CD4-positive, alpha-beta T cell (primary cell): ENCODE results near the gene HOXA5. TPM values are rescaled to one million over a fixed set of nuclear protein-coding genes. Genes with fewer than 3 reads are reported as not detected.

Experiments used
- ATAC-seq: fragments of 200-7000 bp; cut with Tn5 transposase; one replicate; pipeline ENCODE4 v1.10.0; 2022; ENCODE audit warnings: mild to moderate bottlenecking; ENCODE audit not compliant: poor library complexity
- CTCF ChIA-PET: fragments of 350-600 bp; sonication (Branson Sonifier 250); formaldehyde crosslinking; loops from one replicate; lab custom pipeline; 2021; ENCODE audit warnings: antibody characterized with exemption, inconsistent platforms; lab: Charles Lee
- POLR2A ChIA-PET: fragments of 350-600 bp; sonication (Branson Sonifier 250); formaldehyde crosslinking; loops from one replicate; lab custom pipeline; 2021; ENCODE audit warnings: antibody characterized with exemption, inconsistent platforms; lab: Charles Lee
- DNase-seq, 14 experiments: peaks; one replicate each; pipeline ENCODE4 v3.0.0-alpha.2; 2013 to 2020; ENCODE audit warnings: mixed read lengths in 2 of 14
- H3K27ac ChIP-seq, 2 donors: one replicate each; pipeline versions ENCODE4 v1.5.1 to v1.7.0; 2013; ENCODE audit warnings: low read length in 2 of 2, low read depth in 1 of 2, mild to moderate bottlenecking in 1 of 2
- H3K27me3 ChIP-seq, 2 experiments: 1 replicate in 1 of 2; 2 replicates in 1 of 2; pipeline versions ENCODE4 v1.6.1 to v1.7.0; 2013; ENCODE audit warnings: low read length in 2 of 2, control low read depth in 1 of 2, mild to moderate bottlenecking in 1 of 2, moderate library complexity in 1 of 2; ENCODE audit not compliant: insufficient read depth in 2 of 2, control insufficient read depth in 1 of 2
- H3K36me3 ChIP-seq: one replicate; pipeline ENCODE4 v1.6.1; 2013; ENCODE audit warnings: low read length, control low read depth; ENCODE audit not compliant: insufficient read depth
- H3K4me1 ChIP-seq: one replicate; pipeline ENCODE4 v1.6.1; 2013; ENCODE audit warnings: low read length, control low read depth; ENCODE audit not compliant: insufficient read depth
- H3K4me3 ChIP-seq: one replicate; pipeline ENCODE4 v1.5.1; 2013; ENCODE audit warnings: mild to moderate bottlenecking, low read length, moderate library complexity
- H3K9me3 ChIP-seq, 2 experiments: 1 replicate in 1 of 2; 2 replicates in 1 of 2; pipeline versions ENCODE4 v1.6.1 to v1.7.0; 2013; ENCODE audit warnings: low read length in 2 of 2, mild to moderate bottlenecking in 2 of 2, control low read depth in 1 of 2, moderate library complexity in 1 of 2; ENCODE audit not compliant: control insufficient read depth in 1 of 2, insufficient read depth in 1 of 2
- H3K27ac Mint-ChIP-seq: one replicate; pipeline ENCODE4 v1.8.0; 2020; ENCODE audit warnings: mixed read lengths
- H3K27me3 Mint-ChIP-seq: one replicate; pipeline ENCODE4 v1.8.0; 2021; ENCODE audit warnings: mixed read lengths
- H3K36me3 Mint-ChIP-seq: one replicate; pipeline ENCODE4 v1.8.0; 2021; ENCODE audit warnings: low read depth, mixed read lengths
- H3K4me1 Mint-ChIP-seq: one replicate; pipeline ENCODE4 v1.8.0; 2021; ENCODE audit warnings: low read depth, mixed read lengths
- H3K4me3 Mint-ChIP-seq: one replicate; pipeline ENCODE4 v1.8.0; 2020; ENCODE audit warnings: mild to moderate bottlenecking, mixed read lengths
- H3K9me3 Mint-ChIP-seq: one replicate; pipeline ENCODE4 v1.8.0; 2020; ENCODE audit warnings: mixed read lengths
- intact Hi-C, 2 experiments: fragments of 100-400 bp; cut with DNase I in 1 of 2; cut with micrococcal nuclease in 1 of 2; formaldehyde crosslinking; loops; one replicate each; pipeline versions ENCODE4 v1.15.1 to v1.9.0; 2023 to 2025; cut with DNase I, micrococcal nuclease
- microRNA-seq: library from miRNA; unstranded; fragments of <30 nt; microRNA quantifications from one replicate; pipeline ENCODE4 v1.2.0, GENCODE V29; 2021; ENCODE audit warnings: borderline microRNAs expressed, borderline replicate concordance
- total RNA-seq, 174 experiments: library from RNA in 2 of 174; stranded (reverse) in 2 of 174; gene quantifications; one replicate each; pipeline ENCODE4 v1.2.3 and lab custom pipeline; 2021 to 2026
- TF ChIP-seq, protein P1 (sequence below): fragments of 200-600 bp; IDR thresholded peaks from one replicate; pipeline ENCODE4 v1.8.0; 2022; ENCODE audit warnings: antibody characterized with exemption, mild to moderate bottlenecking

HOXA5 gene
- total RNA-seq, 2 experiments from 2014 or later = not detected

DNA sequence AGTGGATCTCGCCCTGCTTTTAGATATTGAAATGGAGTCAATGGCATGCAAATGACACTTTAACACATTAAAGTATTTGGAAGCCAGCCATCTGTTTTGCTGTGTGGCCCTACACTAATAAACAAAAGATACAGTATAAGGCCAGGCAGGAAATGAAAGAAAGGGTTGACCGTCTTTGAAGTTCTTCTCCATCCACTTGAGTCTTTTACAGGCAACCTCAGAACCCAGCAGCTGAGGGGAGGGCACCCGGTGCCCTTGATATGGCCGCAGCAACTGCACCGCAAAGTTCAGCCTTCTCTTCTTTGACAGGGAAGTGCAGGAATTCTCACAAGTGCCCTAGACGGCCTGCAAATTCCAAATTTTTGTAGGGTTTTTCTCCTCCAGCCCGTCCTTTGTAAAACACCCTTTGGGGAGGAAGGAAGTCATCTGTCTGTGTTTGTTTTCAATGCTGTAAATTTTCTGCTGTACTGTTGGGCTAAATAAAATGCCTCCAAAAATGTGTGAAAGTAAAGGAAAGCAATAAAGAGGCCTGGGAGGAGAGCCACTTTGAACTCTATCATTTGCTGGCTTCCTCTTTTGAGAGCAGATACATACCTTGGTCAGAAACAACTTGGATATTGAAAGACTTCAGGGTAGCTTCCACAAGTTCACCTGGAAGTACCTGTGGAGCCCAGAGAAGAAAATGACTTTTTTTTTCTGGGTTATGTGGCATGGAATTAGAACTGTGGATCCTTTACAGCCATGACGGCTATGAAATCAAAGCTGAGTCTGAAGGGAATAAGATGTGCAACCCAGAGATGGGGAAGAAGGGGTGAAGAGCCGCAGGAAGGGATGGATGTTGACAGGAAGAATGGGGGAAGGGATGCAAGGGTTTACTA lies 51.3 kb downstream of the HOXA5 start:
- peaks cover 36% of the 10 kb centered on the region for H3K4me1 ChIP-seq
- H3K9me3 ChIP-seq = peaks cover 0 to 12% of the 10 kb centered on the region in 2 experiments
- H3K4me3 ChIP-seq = no peak overlapping the region
- CTCF ChIA-PET = interaction anchor here (0.8 kb wide), 1 partner anchor 8 kb away, joined by 3 read pairs; no protein-coding TSS in a partner anchor
- Mint-ChIP-seq H3K36me3 (no peaks in the 10 kb centered on the region), H3K27me3 (peaks cover 87% of the 10 kb centered on the region), H3K4me1 (peaks cover 19% of the 10 kb centered on the region), H3K4me3 (no peak overlapping the region), H3K27ac (no peak overlapping the region), H3K9me3 (peaks cover 2% of the 10 kb centered on the region)
- peaks cover 65 to 87% of the 10 kb centered on the region in 2 experiments for H3K27me3 ChIP-seq
- no peaks in the 10 kb centered on the region for H3K36me3 ChIP-seq
- no peak for DNase-seq
- POLR2A ChIA-PET = no interaction called here
- intact Hi-C loops = loop anchor here in 1 of 2 experiments (10.0 kb wide), 2 partner anchors 227 to 1237 kb away; partner anchors contain the start of gene SKAP2
- TF ChIP-seq, protein P1, sequence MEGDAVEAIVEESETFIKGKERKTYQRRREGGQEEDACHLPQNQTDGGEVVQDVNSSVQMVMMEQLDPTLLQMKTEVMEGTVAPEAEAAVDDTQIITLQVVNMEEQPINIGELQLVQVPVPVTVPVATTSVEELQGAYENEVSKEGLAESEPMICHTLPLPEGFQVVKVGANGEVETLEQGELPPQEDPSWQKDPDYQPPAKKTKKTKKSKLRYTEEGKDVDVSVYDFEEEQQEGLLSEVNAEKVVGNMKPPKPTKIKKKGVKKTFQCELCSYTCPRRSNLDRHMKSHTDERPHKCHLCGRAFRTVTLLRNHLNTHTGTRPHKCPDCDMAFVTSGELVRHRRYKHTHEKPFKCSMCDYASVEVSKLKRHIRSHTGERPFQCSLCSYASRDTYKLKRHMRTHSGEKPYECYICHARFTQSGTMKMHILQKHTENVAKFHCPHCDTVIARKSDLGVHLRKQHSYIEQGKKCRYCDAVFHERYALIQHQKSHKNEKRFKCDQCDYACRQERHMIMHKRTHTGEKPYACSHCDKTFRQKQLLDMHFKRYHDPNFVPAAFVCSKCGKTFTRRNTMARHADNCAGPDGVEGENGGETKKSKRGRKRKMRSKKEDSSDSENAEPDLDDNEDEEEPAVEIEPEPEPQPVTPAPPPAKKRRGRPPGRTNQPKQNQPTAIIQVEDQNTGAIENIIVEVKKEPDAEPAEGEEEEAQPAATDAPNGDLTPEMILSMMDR = no peak
- no peak for ATAC-seq
- H3K27ac ChIP-seq = no peak overlapping the region

DNA sequence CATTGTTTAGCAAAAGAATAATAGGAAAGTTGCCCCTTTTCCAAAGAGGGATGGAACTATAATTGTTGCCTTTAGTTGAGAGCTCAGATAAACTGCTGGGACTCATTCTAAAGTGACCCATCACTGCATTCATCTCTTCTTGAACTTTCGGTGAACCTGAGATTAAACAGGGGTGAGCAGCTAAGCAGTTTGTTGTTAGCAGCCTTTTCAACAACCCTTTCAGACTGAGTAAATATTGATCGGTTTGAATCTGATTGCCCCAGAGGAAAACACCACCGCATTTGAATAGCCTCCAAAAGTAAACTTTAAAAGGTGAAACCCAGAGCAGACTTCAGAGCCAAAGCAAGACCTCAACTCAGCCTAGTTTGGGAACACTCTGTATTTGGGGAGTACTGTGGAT lies 52.4 kb downstream of the HOXA5 start:
- intact Hi-C loops = loop anchor here in 1 of 2 experiments (10.0 kb wide), 2 partner anchors 226 to 1236 kb away; partner anchors contain the start of gene SKAP2
- H3K36me3 Mint-ChIP-seq = no peaks in the 10 kb centered on the region
- CTCF ChIA-PET = interaction anchor here (0.7 to 1.0 kb wide), 2 partner anchors 53 to 59 kb away, joined by 3 read pairs; no protein-coding TSS in a partner anchor

More for the DNA sequence above, 52.4 kb downstream of the HOXA5 start:
- Mint-ChIP-seq H3K9me3 (peaks cover 2% of the 10 kb centered on the region), H3K27ac (no peak overlapping the region), H3K27me3 (peaks cover 88% of the 10 kb centered on the region), H3K4me1 (peaks cover 17% of the 10 kb centered on the region), H3K4me3 (no peak overlapping the region)
- Histone ChIP-seq H3K27me3 (peaks cover 68 to 85% of the 10 kb centered on the region in 2 experiments), H3K27ac (no peak overlapping the region), H3K36me3 (no peaks in the 10 kb centered on the region), H3K4me1 (peaks cover 26% of the 10 kb centered on the region), H3K4me3 (no peak overlapping the region), H3K9me3 (peaks cover 0 to 12% of the 10 kb centered on the region in 2 experiments)
- TF ChIP-seq, protein P1 = no peak
- no peak for ATAC-seq
- no peak for DNase-seq
- POLR2A ChIA-PET = interaction anchor here (0.7 kb wide), 1 partner anchor 15 kb away, joined by 3 read pairs; no protein-coding TSS in a partner anchor

Small RNAs within 50 kb of the gene (microRNA-seq; reads per million reads assigned to microRNA genes)
- 12.8 reads per million, percentile 42 among the genes with 10 or more reads in this experiment for gene MIR196B

Other genes starting within 250 kb of the HOXA5 start
- under 1 TPM; 0.14 to 0.22 TPM for gene HOXA1, start 47.7 kb downstream of the HOXA5 start, total RNA-seq
- not detected for gene HOXA2, start 41.0 kb downstream of the HOXA5 start, total RNA-seq
- not detected for gene HOXA4, start 12.9 kb downstream of the HOXA5 start, total RNA-seq
- not detected for gene HOXA6, start 4.1 kb upstream of the HOXA5 start, total RNA-seq
- not detected for gene HOXA3, start 8.9 kb upstream of the HOXA5 start, total RNA-seq
- not detected for gene HOXA7, start 13.0 kb upstream of the HOXA5 start, total RNA-seq
- gene HOXA9, start 21.9 kb upstream of the HOXA5 start, total RNA-seq = not detected
- gene HOXA10, start 30.6 kb upstream of the HOXA5 start, total RNA-seq = not detected
- gene HOXA11, start 41.6 kb upstream of the HOXA5 start, total RNA-seq = not detected
- gene HOXA13, start 56.4 kb upstream of the HOXA5 start, total RNA-seq = not detected
- under 1 TPM; 0.25 to 0.33 TPM for gene EVX1, start 99.1 kb upstream of the HOXA5 start, total RNA-seq